ENCODE measurements around the gene C3orf20.

C3orf20 gene

GRCh38 chr3:14717307-14717706 lies 42.4 kb downstream of the C3orf20 start:
- no peak overlapping the region for H2BK120ac ChIP-seq (ENCODE audit: insufficient read depth, low read length, poor library complexity)
- no peak overlapping the region for H2AFZ ChIP-seq (ENCODE audit: insufficient read depth, low read length, poor library complexity)
- H3K4ac ChIP-seq (ENCODE audit: low read depth, low read length), result no peak overlapping the region
- H3K9me3 ChIP-seq (ENCODE audit: insufficient read depth, low read depth, low read length), result no peaks in the 10 kb centered on the region
- H4K91ac ChIP-seq (ENCODE audit: low read depth, low read length), result no peak overlapping the region
- no peak overlapping the region for H3K4me2 ChIP-seq (ENCODE audit: low read length)
- H3K79me1 ChIP-seq (ENCODE audit: low read length), result no peaks in the 10 kb centered on the region
- no peaks in the 10 kb centered on the region for H3K4me1 ChIP-seq (ENCODE audit: control insufficient read depth in 1 of 2, insufficient read depth in 2 of 2, low read length in 2 of 2)
- H3K27ac ChIP-seq (ENCODE audit: low read depth, low read length), result no peak overlapping the region
- no peak for DNase-seq
- H2BK5ac ChIP-seq (ENCODE audit: low read depth, low read length, poor library complexity), result no peak overlapping the region
- H3K18ac ChIP-seq (ENCODE audit: low read length), result no peak overlapping the region
- H3K9ac ChIP-seq (ENCODE audit: low read length), result no peak overlapping the region
- H2AK5ac ChIP-seq (ENCODE audit: low read length), result no peak overlapping the region
- no peak overlapping the region for H3K14ac ChIP-seq (ENCODE audit: low read length)
- no CpG with 5 or more reads among the region's 1 CpG for WGBS (ENCODE audit: extremely low coverage, insufficient coverage, insufficient read length)
- no peak overlapping the region for H3K23ac ChIP-seq (ENCODE audit: low read length)
- H3K27me3 ChIP-seq (ENCODE audit: insufficient read depth, low read length), result no peaks in the 10 kb centered on the region
- H3K36me3 ChIP-seq (ENCODE audit: control insufficient read depth in 1 of 2, insufficient read depth in 2 of 2, low read length in 2 of 2), result no peaks in the 10 kb centered on the region
- no peak overlapping the region for H4K8ac ChIP-seq (ENCODE audit: low read depth, low read length)
- no peak overlapping the region for H2BK12ac ChIP-seq (ENCODE audit: low read length)
- no peak overlapping the region for H4K12ac ChIP-seq (ENCODE audit: low read depth, low read length)
- H3K4me3 ChIP-seq (ENCODE audit: low read depth, low read length), result no peak overlapping the region
- no peaks in the 10 kb centered on the region for H3K79me2 ChIP-seq (ENCODE audit: control insufficient read depth, insufficient read depth, low read length, poor library complexity)

- no peak overlapping the region for H2AFZ ChIP-seq (ENCODE audit: insufficient read depth, low read length, poor library complexity)
- no peaks in the 10 kb centered on the region for H3K9me3 ChIP-seq (ENCODE audit: insufficient read depth, low read depth, low read length)
- H4K8ac ChIP-seq (ENCODE audit: low read depth, low read length), result no peak overlapping the region
- no peak overlapping the region for H2AK5ac ChIP-seq (ENCODE audit: low read length)
- no peak overlapping the region for H2BK120ac ChIP-seq (ENCODE audit: insufficient read depth, low read length, poor library complexity)
- DNase-seq, result no peak
- no peaks in the 10 kb centered on the region for H3K79me2 ChIP-seq (ENCODE audit: control insufficient read depth, insufficient read depth, low read length, poor library complexity)
- no peak overlapping the region for H2BK5ac ChIP-seq (ENCODE audit: low read depth, low read length, poor library complexity)
- H3K4me1 ChIP-seq (ENCODE audit: control insufficient read depth in 1 of 2, insufficient read depth in 2 of 2, low read length in 2 of 2), result no peaks in the 10 kb centered on the region
- no peaks in the 10 kb centered on the region for H3K36me3 ChIP-seq (ENCODE audit: control insufficient read depth in 1 of 2, insufficient read depth in 2 of 2, low read length in 2 of 2)
- no peak overlapping the region for H3K4ac ChIP-seq (ENCODE audit: low read depth, low read length)
- no peaks in the 10 kb centered on the region for H3K27me3 ChIP-seq (ENCODE audit: insufficient read depth, low read length)
- H3K27ac ChIP-seq (ENCODE audit: low read depth, low read length), result no peak overlapping the region
- H3K79me1 ChIP-seq (ENCODE audit: low read length), result no peaks in the 10 kb centered on the region
- no peak overlapping the region for H3K9ac ChIP-seq (ENCODE audit: low read length)
- H3K14ac ChIP-seq (ENCODE audit: low read length), result no peak overlapping the region
- no peak overlapping the region for H4K12ac ChIP-seq (ENCODE audit: low read depth, low read length)
- WGBS (ENCODE audit: extremely low coverage, insufficient coverage, insufficient read length), result no CpG with 5 or more reads among the region's 2 CpGs
- no peak overlapping the region for H3K23ac ChIP-seq (ENCODE audit: low read length)
- H2BK12ac ChIP-seq (ENCODE audit: low read length), result no peak overlapping the region
- no peak overlapping the region for H4K91ac ChIP-seq (ENCODE audit: low read depth, low read length)
- no peak overlapping the region for H3K4me3 ChIP-seq (ENCODE audit: low read depth, low read length)
- H3K4me2 ChIP-seq (ENCODE audit: low read length), result no peak overlapping the region
- H3K18ac ChIP-seq (ENCODE audit: low read length), result no peak overlapping the region
Measured at GRCh38 chr3:14718539-14718938, 43.6 kb downstream of the C3orf20 start.

GRCh38 chr3:14719006-14719405 lies 44.1 kb downstream of the C3orf20 start:
- DNase-seq, result no peak
- H3K18ac ChIP-seq (ENCODE audit: low read length), result no peak overlapping the region
- no peak overlapping the region for H3K4me3 ChIP-seq (ENCODE audit: low read depth, low read length)
- H3K4ac ChIP-seq (ENCODE audit: low read depth, low read length), result no peak overlapping the region
- H3K4me1 ChIP-seq (ENCODE audit: control insufficient read depth in 1 of 2, insufficient read depth in 2 of 2, low read length in 2 of 2), result no peaks in the 10 kb centered on the region
- no peaks in the 10 kb centered on the region for H3K36me3 ChIP-seq (ENCODE audit: control insufficient read depth in 1 of 2, insufficient read depth in 2 of 2, low read length in 2 of 2)
- H3K9ac ChIP-seq (ENCODE audit: low read length), result no peak overlapping the region
- H4K12ac ChIP-seq (ENCODE audit: low read depth, low read length), result no peak overlapping the region
- WGBS (ENCODE audit: extremely low coverage, insufficient coverage, insufficient read length), result no CpG with 5 or more reads among the region's 2 CpGs
- H4K8ac ChIP-seq (ENCODE audit: low read depth, low read length), result no peak overlapping the region
- no peak overlapping the region for H2AK5ac ChIP-seq (ENCODE audit: low read length)
- H3K23ac ChIP-seq (ENCODE audit: low read length), result no peak overlapping the region
- no peak overlapping the region for H2BK12ac ChIP-seq (ENCODE audit: low read length)
- H4K91ac ChIP-seq (ENCODE audit: low read depth, low read length), result no peak overlapping the region
- no peaks in the 10 kb centered on the region for H3K27me3 ChIP-seq (ENCODE audit: insufficient read depth, low read length)
- H3K79me2 ChIP-seq (ENCODE audit: control insufficient read depth, insufficient read depth, low read length, poor library complexity), result no peaks in the 10 kb centered on the region
- no peaks in the 10 kb centered on the region for H3K9me3 ChIP-seq (ENCODE audit: insufficient read depth, low read depth, low read length)
- no peak overlapping the region for H3K27ac ChIP-seq (ENCODE audit: low read depth, low read length)
- no peak overlapping the region for H2AFZ ChIP-seq (ENCODE audit: insufficient read depth, low read length, poor library complexity)
- no peak overlapping the region for H2BK5ac ChIP-seq (ENCODE audit: low read depth, low read length, poor library complexity)
- no peak overlapping the region for H3K14ac ChIP-seq (ENCODE audit: low read length)
- no peaks in the 10 kb centered on the region for H3K79me1 ChIP-seq (ENCODE audit: low read length)
- no peak overlapping the region for H3K4me2 ChIP-seq (ENCODE audit: low read length)
- no peak overlapping the region for H2BK120ac ChIP-seq (ENCODE audit: insufficient read depth, low read length, poor library complexity)

- H2BK5ac ChIP-seq (ENCODE audit: low read depth, low read length, poor library complexity), result no peak overlapping the region
- WGBS (ENCODE audit: extremely low coverage, insufficient coverage, insufficient read length), result no CpG with 5 or more reads among the region's 8 CpGs
- no peak overlapping the region for H2BK120ac ChIP-seq (ENCODE audit: insufficient read depth, low read length, poor library complexity)
Measured at GRCh38 chr3:14721126-14721864, 46.4 kb downstream of the C3orf20 start.

More at GRCh38 chr3:14721126-14721864, 46.4 kb downstream of the C3orf20 start:
- Histone ChIP-seq H4K12ac (ENCODE audit: low read depth, low read length) (no peak overlapping the region), H2AK5ac (ENCODE audit: low read length) (no peak overlapping the region), H3K27ac (ENCODE audit: low read depth, low read length) (no peak overlapping the region), H2BK12ac (ENCODE audit: low read length) (no peak overlapping the region), H3K4me2 (ENCODE audit: low read length) (no peak overlapping the region), H4K8ac (ENCODE audit: low read depth, low read length) (no peak overlapping the region), H3K4me3 (ENCODE audit: low read depth, low read length) (no peak overlapping the region), H4K91ac (ENCODE audit: low read depth, low read length) (no peak overlapping the region), H3K9ac (ENCODE audit: low read length) (no peak overlapping the region), H3K23ac (ENCODE audit: low read length) (no peak overlapping the region), H3K27me3 (ENCODE audit: insufficient read depth, low read length) (no peaks in the 10 kb centered on the region), H3K18ac (ENCODE audit: low read length) (no peak overlapping the region), H3K36me3 (ENCODE audit: control insufficient read depth in 1 of 2, insufficient read depth in 2 of 2, low read length in 2 of 2) (no peaks in the 10 kb centered on the region), H3K79me1 (ENCODE audit: low read length) (no peaks in the 10 kb centered on the region), H2AFZ (ENCODE audit: insufficient read depth, low read length, poor library complexity) (no peak overlapping the region), H3K4ac (ENCODE audit: low read depth, low read length) (no peak overlapping the region), H3K9me3 (ENCODE audit: insufficient read depth, low read depth, low read length) (no peaks in the 10 kb centered on the region), H3K79me2 (ENCODE audit: control insufficient read depth, insufficient read depth, low read length, poor library complexity) (no peaks in the 10 kb centered on the region), H3K4me1 (ENCODE audit: control insufficient read depth in 1 of 2, insufficient read depth in 2 of 2, low read length in 2 of 2) (no peaks in the 10 kb centered on the region), H3K14ac (ENCODE audit: low read length) (no peak overlapping the region)
- no peak for DNase-seq
